Memory B cell (primary cell): ENCODE data around the gene ARID5A.

Experiments
- ATAC-seq: fragments of 150-1000 bp; cut with Tn5 transposase; 2 replicates; pipeline ENCODE4 v1.10.0; 2021; ENCODE audit warnings: low read depth, mild to moderate bottlenecking, moderate library complexity
- DNase-seq, 2 donors: peaks; one replicate each; pipeline ENCODE4 v3.0.0; 2022; ENCODE audit warnings: low spot score in 2 of 2
- H3K27ac Mint-ChIP-seq: one replicate; pipeline ENCODE4 v1.8.0; 2022; ENCODE audit warnings: mild to moderate bottlenecking, moderate library complexity, mixed read lengths
- H3K27me3 Mint-ChIP-seq: one replicate; pipeline ENCODE4 v1.8.0; 2022; ENCODE audit warnings: mixed read lengths
- H3K36me3 Mint-ChIP-seq: one replicate; pipeline ENCODE4 v1.8.0; 2022; ENCODE audit warnings: mild to moderate bottlenecking, mixed read lengths
- H3K4me1 Mint-ChIP-seq: one replicate; pipeline ENCODE4 v1.8.0; 2022; ENCODE audit warnings: mixed read lengths
- H3K4me3 Mint-ChIP-seq: one replicate; pipeline ENCODE4 v1.8.0; 2022; ENCODE audit warnings: mild to moderate bottlenecking, moderate library complexity, mixed read lengths
- H3K9me3 Mint-ChIP-seq: one replicate; pipeline ENCODE4 v1.8.0; 2022; ENCODE audit warnings: mixed read lengths

Gene ARID5A

DNA sequence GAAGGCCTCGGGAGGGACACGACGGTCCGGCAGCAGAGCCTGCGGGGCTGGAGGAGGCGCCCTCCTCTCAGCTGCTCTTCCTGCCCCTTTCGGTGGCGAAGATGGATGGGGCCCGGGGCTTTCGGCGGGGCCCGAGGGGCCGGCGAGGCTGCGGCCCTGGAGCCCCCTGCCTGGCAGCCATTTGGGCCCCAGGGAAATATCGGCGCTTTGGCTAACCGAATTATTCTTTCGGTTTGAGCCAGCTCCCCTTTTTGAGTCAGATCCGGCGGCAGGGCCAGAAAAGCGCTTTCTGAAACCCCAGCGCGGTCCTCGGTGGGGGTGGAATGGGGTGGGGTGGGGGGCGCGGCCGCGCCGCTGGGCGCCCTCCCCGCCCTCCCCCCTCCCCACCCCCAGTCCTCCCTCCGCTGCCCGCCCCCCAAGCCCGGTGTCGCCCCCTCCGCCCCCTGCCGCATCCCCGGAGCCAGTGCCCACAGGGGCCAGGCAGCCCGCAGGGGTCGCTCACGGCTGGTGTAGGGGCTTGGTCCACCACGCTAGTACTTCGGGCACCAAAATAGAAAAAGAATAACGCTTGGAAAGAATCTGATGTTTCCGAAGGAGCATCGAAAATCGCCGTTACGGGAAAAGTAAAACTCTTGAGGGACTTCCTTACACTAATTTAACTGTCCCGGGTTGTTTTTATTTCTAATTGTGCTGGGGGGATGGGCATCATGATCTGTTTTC is 9.1 kb upstream of the ARID5A start:
- ATAC-seq (peak; percentile 53), DNase-seq (peak in 1 of 2 donors; percentile 33)
- peaks cover 30% of the 10 kb centered on the region for H3K4me1 Mint-ChIP-seq
- peak overlapping the region; percentile 79 for H3K4me3 Mint-ChIP-seq
- peak overlapping the region; percentile 88 for H3K27ac Mint-ChIP-seq
- H3K36me3 Mint-ChIP-seq: no peaks in the 10 kb centered on the region
- H3K9me3 Mint-ChIP-seq: no peaks in the 10 kb centered on the region
- peaks cover 8% of the 10 kb centered on the region for H3K27me3 Mint-ChIP-seq

DNA sequence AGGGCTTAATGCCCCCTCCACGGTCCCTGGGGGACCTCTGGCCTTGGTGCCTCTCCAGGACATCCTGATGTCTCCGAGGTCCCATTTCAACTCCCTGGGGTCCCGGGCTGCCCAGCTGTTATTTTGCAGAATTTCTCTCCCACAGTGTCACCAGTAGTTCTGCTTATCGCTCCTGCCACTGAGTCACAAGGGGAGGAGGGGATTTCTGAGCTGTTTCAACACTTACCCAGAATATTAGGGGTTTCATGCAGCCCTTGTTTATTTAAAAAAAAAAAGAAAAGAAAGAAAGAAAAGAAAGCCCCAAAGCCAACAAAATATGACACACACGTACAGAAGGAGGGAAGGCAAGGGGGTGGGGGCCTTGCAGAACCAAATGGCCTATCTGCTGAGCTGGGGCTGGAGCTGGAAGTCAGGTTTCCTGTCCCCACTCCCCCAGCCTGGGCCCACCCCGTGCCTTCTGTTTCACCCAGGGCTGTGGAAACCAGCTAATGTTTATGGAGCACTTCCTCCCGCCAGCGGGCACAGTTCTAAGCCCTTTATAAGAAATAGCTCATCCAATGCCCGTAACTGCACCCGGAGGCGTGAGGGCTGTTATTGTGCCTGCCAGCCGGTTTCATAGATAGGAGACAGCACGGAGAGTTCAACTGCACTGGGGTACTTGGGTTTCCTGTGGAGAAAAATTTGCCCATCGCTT is 8.4 kb upstream of the ARID5A start:
- Mint-ChIP-seq H3K27ac (peak overlapping the region; percentile 4), H3K27me3 (peaks cover 8% of the 10 kb centered on the region), H3K9me3 (no peaks in the 10 kb centered on the region), H3K4me1 (peaks cover 30% of the 10 kb centered on the region), H3K36me3 (no peaks in the 10 kb centered on the region), H3K4me3 (peak overlapping the region; percentile 77)
- DNase-seq (no peak), ATAC-seq (peak; percentile 11)

DNA sequence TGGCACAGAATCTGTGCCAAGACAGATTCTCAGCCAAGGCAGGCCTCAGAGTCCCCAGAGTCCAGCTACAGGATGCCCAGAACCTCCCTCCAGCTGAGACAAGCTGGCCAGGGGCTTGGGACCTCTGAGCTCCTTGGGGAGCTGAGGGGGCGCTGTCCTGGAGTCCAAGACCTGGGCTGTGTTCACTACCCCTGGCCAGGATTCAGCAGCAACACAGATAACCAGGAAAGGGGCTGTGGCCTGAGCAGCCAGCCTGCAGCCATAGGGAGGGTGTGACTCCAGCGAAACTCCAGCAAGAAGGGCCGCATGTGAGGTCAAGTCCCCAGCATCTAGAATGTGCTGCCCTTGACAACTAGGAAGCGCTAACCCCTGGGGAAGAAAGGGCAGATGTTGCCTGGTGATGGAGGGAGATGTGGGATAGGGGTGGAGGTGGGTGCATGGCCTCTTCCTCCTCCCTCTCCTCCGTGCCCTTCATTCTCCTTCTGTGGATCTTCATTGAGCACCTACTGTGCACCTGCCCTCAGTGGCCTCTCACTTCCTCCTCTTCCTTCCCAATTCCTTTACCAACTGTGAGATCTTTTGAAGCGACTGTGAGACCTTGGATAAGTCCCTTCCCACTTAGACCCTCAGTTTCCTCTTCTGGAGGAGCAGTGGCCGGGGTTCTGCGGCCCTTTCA is 7.7 kb upstream of the ARID5A start:
- no peaks in the 10 kb centered on the region for H3K36me3 Mint-ChIP-seq
- H3K4me1 Mint-ChIP-seq: peaks cover 31% of the 10 kb centered on the region
- ATAC-seq: no peak
- H3K9me3 Mint-ChIP-seq: no peaks in the 10 kb centered on the region
- DNase-seq: no peak
- H3K27me3 Mint-ChIP-seq: peaks cover 6% of the 10 kb centered on the region
- H3K27ac Mint-ChIP-seq: peak overlapping the region; percentile 6
- H3K4me3 Mint-ChIP-seq: peak overlapping the region; percentile 0

DNA sequence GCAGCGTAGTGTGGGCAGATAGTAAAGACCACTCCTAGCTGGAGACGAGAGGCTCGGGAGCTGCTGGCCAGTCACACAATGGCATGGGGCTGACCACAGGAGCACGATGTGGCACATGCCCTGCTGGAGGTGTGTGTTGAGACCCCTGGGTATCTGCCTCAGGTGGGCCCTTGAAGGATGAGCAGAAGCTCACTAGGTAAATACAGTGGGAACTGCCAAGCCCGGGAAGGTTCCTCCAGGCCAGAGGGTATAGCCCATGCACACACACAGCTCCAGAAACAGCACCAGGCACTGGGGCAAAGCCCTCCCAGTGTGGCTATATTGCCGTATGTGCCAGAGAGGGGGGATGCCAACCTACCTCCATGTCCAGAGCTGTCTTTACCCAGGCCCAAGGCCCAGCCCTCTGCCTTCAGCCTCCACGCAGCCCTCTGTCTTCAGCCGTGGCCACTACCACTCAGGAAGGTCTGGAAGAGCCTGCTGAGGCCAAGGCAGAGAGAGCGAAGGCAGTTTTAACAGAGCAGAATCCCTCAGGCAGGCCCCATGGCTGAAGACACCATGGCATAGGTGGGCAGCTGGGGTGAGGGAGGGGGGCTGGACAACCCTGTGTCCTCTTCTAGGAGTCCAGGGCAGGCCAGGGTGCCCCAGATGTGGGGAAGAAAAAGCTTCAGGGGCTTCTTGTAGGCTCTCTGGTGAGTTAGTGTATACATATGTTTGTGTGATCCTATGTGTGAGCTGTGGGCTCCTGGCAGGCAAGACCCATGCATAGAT is 7.0 kb upstream of the ARID5A start:
- H3K27me3 Mint-ChIP-seq: peaks cover 4% of the 10 kb centered on the region
- H3K4me3 Mint-ChIP-seq: peak overlapping the region; percentile 0
- H3K9me3 Mint-ChIP-seq: no peaks in the 10 kb centered on the region
- no peaks in the 10 kb centered on the region for H3K36me3 Mint-ChIP-seq
- no peak for DNase-seq
- peaks cover 28% of the 10 kb centered on the region for H3K4me1 Mint-ChIP-seq
- peak overlapping the region; percentile 6 for H3K27ac Mint-ChIP-seq
- no peak for ATAC-seq

DNA sequence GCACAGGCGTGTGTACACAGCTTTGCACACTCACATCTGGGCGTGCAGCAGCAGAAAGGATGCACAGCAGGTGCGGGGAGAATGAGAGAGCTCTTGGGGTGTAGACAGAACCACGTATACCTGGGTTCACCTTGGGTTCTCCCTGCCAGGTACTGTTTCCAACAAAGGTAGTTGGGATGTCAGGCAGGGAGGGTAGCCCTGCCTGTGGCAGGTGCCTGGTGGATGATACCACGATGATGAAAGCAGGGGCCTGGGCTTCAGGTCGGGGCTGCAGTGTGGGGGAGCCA is 6.5 kb upstream of the ARID5A start:
- DNase-seq: no peak
- H3K27ac Mint-ChIP-seq: no peak overlapping the region
- no peaks in the 10 kb centered on the region for H3K36me3 Mint-ChIP-seq
- no peak for ATAC-seq
- H3K4me1 Mint-ChIP-seq: peaks cover 28% of the 10 kb centered on the region
- H3K27me3 Mint-ChIP-seq: peaks cover 4% of the 10 kb centered on the region
- no peaks in the 10 kb centered on the region for H3K9me3 Mint-ChIP-seq
- no peak overlapping the region for H3K4me3 Mint-ChIP-seq

DNA sequence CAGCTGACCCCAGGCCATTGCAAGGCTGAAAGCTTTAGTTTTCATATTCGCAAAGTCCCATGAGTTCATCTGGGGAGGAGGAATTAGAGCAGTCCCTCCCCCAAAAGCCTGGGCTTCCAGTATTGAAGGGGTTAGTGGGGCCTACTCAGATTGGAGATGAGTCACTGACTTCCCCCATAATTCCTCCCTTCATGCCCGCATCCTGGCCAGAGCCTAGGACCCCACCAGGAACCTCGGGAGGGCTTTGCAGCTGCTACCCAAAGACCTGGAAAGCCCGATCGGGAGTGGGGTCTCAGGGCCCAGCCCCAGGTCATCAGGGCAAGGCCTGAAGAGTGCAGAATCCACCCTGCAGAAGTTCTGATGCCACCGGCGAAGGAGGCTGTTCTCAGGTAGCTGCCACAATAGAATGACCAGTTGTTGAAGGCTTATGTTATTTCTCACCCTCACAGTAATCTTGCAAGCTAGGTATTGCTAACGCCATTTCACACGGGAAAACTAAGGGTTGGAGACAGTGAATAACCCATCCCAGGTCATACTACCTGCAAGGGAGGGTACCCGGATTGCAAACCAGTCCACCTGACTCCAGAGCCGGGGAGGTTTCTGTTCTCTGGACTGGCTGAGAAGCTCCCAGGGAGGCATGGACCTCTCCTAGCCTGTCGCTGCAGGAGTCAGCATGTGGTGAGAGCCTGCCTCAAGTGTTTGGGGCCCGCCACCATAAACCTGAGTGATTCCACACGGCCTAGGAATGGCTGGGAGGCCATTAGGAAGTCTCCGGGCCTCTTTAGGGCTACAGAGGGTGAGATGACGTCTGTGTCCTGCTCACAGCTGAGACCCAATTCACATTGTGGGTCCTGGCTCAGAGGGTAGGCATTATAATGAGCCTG is 5.8 kb upstream of the ARID5A start:
- no peaks in the 10 kb centered on the region for H3K36me3 Mint-ChIP-seq
- ATAC-seq (no peak), DNase-seq (no peak)
- peaks cover 29% of the 10 kb centered on the region for H3K4me1 Mint-ChIP-seq
- H3K27me3 Mint-ChIP-seq: peaks cover 4% of the 10 kb centered on the region
- no peaks in the 10 kb centered on the region for H3K9me3 Mint-ChIP-seq
- no peak overlapping the region for H3K4me3 Mint-ChIP-seq
- peak overlapping the region; percentile 82 for H3K27ac Mint-ChIP-seq

DNA sequence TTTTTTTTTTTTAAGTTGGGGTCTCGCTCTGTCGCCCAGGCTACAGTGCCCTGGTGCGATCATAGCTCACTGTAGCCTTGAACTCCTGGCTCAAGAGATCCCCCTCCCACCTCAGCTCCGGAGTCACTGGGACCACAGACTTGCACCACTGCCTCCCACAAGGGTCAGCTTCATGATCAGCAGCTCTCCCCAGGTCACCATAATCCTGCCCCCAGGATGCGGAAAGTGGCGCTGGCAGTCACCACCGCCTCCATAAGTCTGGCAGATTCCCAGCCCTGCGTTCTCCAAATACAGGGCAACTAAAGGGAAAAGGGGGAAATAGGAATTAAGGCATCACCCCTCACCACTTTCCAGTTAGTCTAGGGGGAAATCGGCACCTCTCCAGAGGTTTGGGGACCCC is 5.2 kb upstream of the ARID5A start:
- H3K4me1 Mint-ChIP-seq: peaks cover 33% of the 10 kb centered on the region
- H3K9me3 Mint-ChIP-seq: no peaks in the 10 kb centered on the region
- ATAC-seq (no peak), DNase-seq (no peak)
- no peaks in the 10 kb centered on the region for H3K27me3 Mint-ChIP-seq
- H3K36me3 Mint-ChIP-seq: no peaks in the 10 kb centered on the region
- peak overlapping the region; percentile 82 for H3K27ac Mint-ChIP-seq
- no peak overlapping the region for H3K4me3 Mint-ChIP-seq

DNA sequence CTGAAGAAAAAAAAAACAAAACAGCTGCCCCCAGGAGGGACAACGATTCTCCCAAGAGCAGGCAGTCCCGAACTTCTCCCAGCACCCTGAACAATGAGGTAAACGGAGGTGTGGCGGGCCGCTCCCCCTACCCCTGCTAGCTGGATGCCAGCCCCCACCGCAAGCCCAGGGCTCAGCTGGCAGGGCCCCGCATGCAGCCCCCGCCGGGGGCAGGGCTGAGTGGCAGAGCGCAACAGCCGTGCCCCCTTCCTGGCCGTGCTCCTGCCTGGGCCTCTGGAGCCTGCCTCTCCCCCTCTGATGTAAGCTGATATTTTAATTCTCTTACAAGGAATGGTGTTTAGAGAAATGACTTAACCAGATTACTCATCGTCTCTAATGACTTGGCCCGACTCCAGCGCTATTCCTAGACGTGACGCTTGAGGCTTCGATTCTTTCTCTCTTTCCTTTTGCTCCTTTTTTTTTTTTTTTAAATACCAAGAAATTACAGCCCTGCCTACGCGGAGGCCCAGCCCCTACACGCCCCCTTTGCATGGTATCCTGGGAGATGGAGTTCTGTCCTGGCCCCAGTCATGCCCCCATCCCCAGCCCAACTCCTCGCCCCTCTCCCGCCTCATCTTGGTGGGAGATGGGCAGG is 4.6 kb upstream of the ARID5A start:
- Mint-ChIP-seq H3K36me3 (no peaks in the 10 kb centered on the region), H3K9me3 (no peaks in the 10 kb centered on the region), H3K4me3 (peak overlapping the region; percentile 63), H3K27ac (peak overlapping the region; percentile 82), H3K4me1 (peaks cover 31% of the 10 kb centered on the region), H3K27me3 (no peaks in the 10 kb centered on the region)
- ATAC-seq (peak; percentile 10), DNase-seq (peak in 1 of 2 donors; percentile 32)

DNA sequence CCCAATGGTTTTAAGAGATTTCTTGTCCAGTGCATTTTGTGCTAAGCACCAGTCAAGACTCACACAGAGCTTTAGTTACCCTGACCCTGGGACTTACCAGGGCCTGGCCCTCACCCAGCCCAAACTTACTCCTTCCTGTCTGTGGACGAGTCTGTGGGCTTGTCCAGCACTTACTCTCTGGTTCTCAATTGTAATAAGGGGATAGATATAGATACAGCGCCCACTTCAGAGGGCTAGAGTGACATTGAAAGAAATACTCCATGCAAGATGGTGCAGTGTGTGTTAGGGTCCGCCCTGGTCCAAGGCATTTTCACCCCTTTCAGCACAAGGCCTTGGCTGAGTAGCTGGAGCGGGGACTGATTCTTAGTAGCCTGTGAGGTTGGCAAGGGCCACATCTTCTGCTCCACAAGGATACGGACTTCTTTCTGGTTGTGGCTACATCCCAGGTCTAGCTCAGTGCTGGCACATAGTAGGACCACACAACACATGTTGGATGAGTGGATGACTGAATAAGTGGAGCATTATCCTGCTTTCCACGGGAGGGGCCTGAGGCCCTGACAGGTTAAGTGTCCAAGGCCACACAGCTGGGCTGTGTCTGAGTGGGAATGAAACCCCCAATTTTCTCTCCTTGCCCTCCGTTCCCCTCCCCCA is 3.8 kb upstream of the ARID5A start:
- no peak for DNase-seq
- Mint-ChIP-seq H3K36me3 (no peaks in the 10 kb centered on the region), H3K27ac (no peak overlapping the region), H3K4me1 (peaks cover 33% of the 10 kb centered on the region), H3K9me3 (no peaks in the 10 kb centered on the region), H3K4me3 (no peak overlapping the region), H3K27me3 (no peaks in the 10 kb centered on the region)
- no peak for ATAC-seq

DNA sequence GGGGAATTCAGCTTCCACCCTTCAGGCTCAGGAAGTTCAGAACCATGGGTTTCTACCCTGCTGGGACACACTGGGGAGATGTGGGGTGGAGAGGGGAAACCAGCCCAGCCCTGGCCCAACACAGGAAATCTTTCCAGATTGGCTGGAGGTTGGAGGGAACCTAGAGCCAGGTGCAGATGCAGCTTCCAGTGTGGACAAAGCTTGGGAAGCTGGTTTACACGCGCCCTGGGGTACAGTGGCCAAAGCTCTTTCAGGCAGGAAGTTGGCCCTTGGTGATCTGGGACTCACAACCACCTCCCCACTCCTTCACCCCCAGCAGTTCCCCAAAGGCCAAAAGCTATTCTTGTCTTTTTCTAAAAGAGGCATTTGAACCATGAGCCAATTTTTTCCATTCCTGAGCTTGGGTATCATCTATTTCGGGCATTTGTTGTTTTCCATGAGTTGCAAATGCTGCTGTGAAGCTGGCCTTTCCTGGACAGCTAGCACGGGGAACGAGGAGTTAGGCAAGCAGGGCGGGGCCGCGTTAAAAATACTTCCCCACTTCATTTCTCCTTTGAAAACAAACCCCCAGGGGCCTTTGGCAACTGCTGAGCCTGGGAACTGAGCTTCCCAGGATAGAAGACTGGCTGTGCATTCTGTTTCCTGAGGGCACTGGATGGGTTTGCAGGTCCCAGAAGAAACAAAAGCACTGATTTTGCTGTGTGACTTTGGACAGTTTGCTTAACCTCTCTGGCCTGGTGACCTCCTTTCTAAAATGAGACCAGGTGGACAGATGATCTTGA is 3.1 kb upstream of the ARID5A start:
- Mint-ChIP-seq H3K27me3 (no peaks in the 10 kb centered on the region), H3K4me1 (peaks cover 35% of the 10 kb centered on the region)

DNA sequence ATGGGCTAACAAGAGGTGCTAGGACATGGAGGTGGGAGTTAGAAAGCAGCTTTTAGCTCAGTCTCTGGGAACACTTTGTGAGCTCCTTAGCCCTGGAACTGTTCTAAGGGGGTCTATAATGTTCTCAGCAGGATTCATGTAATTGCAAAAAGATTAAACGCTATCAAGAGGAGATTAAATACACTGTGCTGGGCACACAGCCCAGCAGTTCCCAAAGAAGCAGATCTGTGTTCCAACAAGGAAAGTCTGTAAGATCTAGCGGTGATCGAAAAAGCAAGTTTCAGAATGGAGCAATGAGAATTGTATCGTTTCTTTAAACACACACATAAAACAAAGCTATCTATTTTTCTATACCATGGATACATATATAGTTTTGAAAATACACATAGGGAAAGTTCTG is 2.4 kb upstream of the ARID5A start:
- Mint-ChIP-seq H3K4me3 (no peak overlapping the region), H3K27me3 (no peaks in the 10 kb centered on the region), H3K4me1 (peaks cover 39% of the 10 kb centered on the region), H3K9me3 (no peaks in the 10 kb centered on the region), H3K27ac (no peak overlapping the region), H3K36me3 (no peaks in the 10 kb centered on the region)
- DNase-seq (no peak), ATAC-seq (no peak)

More for the DNA sequence above, 3.1 kb upstream of the ARID5A start:
- no peak overlapping the region for H3K27ac Mint-ChIP-seq
- no peaks in the 10 kb centered on the region for H3K36me3 Mint-ChIP-seq
- no peak for ATAC-seq
- H3K4me3 Mint-ChIP-seq: no peak overlapping the region
- no peaks in the 10 kb centered on the region for H3K9me3 Mint-ChIP-seq
- no peak for DNase-seq

DNA sequence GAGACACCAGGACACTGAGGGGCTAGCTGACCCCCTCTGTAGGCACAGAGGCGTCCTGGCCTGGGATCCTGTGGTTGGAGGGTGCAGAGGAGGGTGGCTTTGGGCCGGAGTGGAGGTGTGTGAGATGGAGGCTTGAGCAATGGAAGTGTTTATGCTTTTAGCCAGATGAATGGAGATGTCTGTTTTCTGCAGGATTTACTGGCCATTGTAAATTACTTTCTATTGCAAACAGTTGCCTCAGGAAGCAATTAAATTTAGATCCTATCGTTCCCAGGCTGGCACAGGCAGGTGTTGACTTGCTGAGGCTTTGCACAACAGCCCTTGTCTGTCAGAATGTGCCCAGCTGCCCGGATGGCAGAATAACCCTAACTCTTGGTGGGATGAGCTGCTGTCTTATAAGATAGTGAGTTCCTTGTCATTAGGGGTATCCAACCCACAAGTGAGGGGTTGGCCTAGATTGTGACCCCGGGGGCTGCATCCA is 1.8 kb upstream of the ARID5A start:
- Mint-ChIP-seq H3K4me1 (peaks cover 41% of the 10 kb centered on the region), H3K36me3 (no peaks in the 10 kb centered on the region), H3K4me3 (no peak overlapping the region), H3K27me3 (no peaks in the 10 kb centered on the region), H3K9me3 (no peaks in the 10 kb centered on the region), H3K27ac (no peak overlapping the region)
- ATAC-seq (no peak), DNase-seq (no peak)
